ENCODE data around the gene PTCD1.

Gene PTCD1

DNA sequence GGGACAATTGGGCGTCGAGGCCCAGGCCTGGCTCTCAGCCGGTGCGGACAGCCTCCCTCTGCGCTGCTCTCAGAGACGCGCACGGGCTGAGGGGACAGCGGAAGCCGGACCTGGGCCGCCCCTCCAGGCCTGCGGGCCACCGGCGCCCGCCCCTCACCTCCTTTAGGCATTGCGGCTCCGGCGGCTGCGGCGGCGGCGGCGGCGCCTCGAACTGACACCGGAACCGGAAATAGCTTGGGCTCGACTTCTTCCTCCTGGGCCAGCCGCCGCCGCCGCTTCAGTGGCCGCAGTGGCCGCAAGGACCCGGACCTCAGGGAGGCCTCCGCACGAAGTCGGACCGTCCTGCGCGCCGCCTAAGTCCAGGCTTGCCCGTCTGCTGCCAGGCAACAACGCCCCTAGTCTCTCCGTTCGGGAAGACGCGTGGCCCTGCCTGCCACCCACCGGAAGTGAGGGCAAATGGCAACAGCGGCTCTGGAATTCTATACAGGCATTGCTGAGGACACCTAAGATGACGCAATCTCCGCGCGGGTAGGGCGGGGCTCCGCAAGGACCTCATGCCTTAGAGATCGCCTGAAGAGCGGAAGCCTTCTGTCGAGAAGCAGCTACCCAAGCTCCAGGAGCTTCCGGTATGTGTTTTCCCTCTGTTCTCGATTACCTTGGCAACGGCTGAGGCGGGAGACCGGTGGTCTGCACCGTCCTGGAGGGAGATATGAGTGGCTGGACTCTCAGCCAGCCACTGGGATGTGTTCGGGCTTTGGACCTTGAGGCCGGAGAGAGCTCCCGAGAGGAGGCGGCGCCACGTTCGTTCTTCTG, 30.0 kb downstream of the PTCD1 start, which contains the start of the genes BUD31 and PDAP1:
TSS of gene BUD31 (plus strand) at position 591 of the 813 bp plus-strand sequence. CDS start 2,124 bp downstream, outside the sequence.
TSS of gene PDAP1 (minus strand) at position 219 of the 813 bp plus-strand sequence. CDS start at position 170, 49 bp downstream.
- DNase-seq, result peak; percentile 94 to 97

- DNase-seq, result peak; percentile 40 to 70
Observed at GRCh38 chr7:99407872-99408378, 30.7 kb downstream of the PTCD1 start.

DNA sequence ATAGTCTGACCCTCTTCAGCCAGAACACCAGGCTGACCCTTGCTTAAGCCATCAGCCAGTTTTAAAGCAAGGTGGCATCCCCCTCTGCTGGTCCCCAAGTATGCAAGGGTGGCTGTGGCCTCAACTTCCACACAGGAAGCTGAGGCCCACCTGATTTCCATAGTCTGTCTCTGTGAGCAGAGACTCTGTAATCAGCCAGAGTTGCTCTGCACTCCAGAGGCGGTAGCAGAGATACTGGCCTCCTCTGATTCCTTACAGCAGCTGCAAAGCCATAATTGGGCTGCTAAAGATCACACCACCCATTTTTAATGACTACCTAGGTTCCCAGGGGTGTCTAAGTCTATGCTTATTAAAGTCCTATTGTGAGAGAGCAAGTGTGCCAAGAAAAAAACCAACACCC, 32.0 kb downstream of the PTCD1 start:
- DNase-seq, result peak; percentile 71 to 90

DNA sequence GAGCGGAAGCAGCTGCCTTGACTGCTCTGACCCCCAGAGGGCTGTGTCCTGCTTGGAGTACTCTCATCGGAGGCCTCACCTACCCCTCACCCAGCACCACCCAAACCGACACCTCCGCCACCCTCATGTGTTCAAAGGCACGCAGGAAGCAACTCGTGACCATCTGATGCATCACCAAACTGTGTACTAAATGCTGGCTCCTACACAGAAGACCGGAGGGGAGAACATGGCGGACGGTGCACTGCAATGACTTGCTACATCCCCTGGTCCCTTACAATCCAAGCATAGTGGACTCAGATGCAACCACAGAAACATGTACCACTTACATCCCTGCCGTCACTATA, 33.6 kb downstream of the PTCD1 start:
- no peak for DNase-seq

GRCh38 chr7:99404235-99404976, 34.2 kb downstream of the PTCD1 start:
- no peak for DNase-seq

DNA sequence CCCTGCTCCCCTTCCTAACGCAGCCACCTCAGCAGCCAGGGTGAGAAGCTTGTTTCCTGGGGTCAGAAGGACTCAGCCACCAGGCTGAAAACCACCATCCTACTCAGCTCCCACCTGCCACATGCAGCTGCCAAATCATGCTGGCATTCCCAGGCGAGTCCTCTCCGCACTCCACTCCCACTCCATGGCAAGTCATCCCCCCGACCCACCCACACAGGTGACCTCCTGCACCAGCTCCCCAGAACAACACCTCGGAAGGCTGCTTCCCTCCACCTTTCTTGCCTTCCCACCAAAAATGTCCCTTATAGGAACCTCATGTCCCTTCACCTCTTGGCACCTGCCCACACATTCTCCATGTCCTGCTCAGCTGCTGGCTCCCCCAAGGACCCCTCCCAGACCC, 34.8 kb downstream of the PTCD1 start:
- no peak for DNase-seq

DNA sequence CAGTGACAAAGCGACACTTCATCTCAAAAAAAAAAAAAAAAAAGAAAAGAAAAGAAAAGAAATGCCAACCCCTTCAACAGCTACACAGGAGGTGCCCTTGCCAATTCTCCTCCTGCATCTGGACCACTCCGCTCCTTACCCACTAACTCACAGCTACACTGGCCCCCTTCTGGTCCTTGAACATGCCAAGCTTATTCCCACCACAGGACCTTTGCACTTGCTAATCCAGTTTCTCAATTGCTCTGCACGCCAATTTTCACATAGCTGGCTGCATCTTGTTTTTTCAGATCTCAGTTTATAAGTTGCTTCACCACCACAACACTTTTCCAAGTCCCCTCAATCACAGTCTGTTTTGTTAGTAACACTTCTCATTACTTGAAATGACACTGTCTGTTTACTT, 35.7 kb downstream of the PTCD1 start:
- no peak for DNase-seq

DNA sequence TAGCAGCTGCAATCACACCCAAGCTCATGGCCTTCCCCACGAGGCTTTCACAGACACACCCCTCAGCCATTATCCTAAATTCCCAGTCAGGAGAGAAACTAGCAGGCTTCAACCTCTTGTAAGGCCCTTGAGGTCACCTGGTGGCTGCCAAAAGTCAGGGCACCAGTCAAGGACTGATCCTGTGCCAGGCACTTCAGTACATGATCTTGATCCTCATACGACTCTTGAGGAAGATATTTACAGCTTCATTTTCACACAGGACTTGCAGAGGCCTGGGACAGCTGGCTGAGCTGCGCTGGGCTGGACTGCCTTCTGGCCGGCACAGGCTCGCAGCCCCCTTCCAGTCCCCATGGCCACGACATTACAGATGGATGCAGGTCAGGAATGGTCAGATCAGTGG, 39.0 kb downstream of the PTCD1 start:
- DNase-seq, result no peak

GRCh38 chr7:99398891-99399445, 39.6 kb downstream of the PTCD1 start:
- DNase-seq, result no peak

DNA sequence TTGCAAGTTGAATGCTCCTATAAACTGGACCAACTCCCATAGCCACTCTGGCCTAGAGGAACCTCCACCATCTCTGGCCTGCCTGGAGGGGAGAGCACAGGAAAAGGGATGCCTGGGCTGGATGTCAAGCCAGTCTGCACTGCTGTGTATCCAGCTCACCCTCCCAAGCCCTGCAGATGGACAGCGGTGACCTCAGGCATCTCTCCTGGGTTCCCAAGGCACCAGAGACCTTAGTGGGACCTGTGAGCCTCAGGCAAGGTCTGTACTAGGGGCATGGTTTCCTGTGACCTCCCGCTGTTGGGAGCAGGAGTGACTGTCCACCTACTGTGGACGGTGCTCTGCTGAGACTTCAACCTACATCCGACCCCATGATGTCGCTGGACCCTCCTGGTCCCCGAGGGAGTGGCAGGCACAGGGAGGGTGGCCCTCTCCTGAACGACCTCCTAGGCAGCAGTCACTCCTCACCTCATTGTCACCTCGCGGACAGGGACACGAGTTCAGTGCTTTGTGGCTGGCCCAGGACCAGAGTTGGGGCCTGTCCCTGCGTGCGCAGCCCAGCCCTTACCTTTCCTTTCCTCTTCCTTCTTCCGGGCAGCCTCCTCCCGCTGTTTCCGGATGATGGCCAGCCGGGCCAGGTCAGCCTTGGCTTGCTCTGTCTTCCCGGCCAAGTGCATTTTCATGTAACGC, 41.2 kb downstream of the PTCD1 start:
- DNase-seq, result no peak

DNA sequence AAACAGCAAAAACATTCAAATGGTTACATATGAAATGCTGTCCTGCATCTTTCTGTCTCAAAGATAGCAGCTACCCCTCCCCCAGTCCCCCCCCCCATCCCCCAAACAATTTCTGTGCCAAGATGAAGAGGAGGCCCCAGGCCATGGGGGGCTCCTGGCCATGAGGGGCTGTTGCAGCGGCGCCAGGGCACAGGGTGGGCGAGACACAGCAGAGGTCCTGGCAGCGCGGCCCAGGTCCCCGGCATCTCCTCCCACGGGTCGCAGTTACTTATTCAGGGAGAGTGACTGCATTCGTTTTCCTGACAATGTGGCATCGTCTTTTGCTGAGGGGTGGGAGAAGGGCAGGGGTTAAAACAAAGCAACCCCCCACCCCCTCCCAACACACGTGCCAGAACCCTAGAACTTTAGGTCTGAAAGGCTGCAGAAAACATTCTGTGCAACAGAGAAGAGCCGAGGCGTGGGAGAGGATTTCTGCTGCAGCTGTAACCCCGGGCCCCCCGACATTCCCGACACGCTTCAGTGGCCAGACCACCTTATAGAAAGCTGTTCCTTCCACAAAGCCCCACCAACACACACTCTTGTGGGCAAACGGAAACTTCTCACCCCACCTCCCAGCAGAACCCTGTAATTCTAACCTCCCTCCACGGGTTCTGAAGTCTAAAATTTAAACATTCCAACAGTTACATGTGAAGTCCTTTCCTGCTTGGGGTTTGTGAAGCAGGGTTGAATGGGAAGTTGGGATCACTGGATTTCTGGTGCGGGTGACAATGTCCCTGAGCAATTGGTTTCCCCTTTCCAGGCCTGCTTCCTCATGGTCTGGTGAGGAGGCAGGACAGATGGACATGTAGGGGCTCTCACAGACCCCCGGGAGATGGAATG, 41.9 kb downstream of the PTCD1 start:
- DNase-seq, result no peak

- DNase-seq, result no peak
Observed at GRCh38 chr7:99395616-99396327, 42.8 kb downstream of the PTCD1 start.

- DNase-seq, result no peak
Observed at GRCh38 chr7:99394188-99394502, 44.5 kb downstream of the PTCD1 start.

DNA sequence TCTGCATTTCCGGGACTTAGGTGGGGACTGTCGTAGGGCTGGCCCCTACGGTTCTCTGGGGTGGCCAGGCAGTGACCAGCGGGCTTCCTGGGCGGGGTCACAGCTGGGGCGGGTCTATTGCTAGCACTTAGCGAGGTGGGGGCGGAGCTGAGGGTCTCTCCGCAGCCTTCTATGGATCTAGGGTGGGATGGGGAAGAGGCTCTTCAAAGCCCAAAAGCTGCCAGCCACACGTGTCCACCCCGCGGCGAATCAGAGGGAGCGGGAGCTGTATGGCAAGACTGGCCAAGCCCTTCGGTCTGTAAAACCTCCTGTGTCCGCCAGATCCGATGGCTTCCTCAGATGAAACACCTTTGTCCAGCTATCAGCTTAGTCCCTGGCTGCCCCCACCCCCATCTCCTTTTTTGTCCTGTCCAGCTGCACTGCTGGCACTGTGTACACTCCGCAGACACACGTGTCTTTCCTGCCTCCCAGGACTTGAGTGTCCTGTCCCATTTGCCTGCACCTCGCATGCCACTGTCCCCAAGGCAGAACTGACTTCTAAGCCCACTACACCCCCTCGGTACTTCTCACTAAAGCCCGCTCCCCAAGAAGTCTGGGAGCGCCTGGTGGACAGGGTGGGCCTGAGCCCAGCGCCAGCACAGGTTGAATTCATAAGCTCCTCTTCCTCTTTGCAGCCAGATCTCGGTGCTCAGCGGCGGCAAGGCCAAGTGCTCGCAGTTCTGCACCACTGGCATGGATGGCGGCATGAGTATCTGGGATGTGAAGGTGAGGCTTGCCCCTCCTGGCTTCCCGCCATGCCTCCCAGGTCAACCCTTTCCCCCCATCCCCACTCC, 45.0 kb downstream of the PTCD1 start:
- peak; percentile 43 to 75 for DNase-seq

DNA sequence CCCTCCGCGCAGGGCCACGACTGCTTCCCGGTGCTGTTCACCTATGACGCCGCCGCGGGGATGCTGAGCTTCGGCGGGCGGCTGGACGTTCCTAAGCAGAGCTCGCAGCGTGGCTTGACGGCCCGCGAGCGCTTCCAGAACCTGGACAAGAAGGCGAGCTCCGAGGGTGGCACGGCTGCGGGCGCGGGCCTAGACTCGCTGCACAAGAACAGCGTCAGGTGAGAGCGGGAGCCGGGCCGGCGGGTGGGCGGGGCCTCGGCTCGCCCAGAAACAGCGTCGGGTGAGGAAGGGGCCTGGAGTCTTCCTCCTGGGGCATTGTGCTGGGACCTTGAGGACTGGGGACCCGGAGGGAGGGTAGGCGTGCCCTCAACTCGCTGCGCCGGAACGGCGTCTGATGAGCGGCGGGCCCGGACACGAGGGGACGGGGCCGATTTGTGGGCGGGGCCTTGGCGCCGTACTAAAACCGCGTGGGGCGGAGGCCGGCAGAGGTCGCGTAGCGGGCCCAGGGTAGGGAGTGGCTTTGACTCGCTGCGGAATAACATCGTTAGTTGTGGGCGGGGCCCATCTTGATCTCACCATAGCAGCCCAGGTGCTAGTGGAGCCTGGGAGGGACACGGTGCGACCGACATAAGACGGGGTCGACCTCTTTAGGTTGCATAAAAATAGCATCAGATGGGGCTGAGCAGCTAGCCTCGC, 45.8 kb downstream of the PTCD1 start:
- DNase-seq, result peak; percentile 81 to 88

GRCh38 chr7:99392046-99392445, 46.6 kb downstream of the PTCD1 start:
- DNase-seq, result peak in 1 of 2 experiments; percentile 26

DNA sequence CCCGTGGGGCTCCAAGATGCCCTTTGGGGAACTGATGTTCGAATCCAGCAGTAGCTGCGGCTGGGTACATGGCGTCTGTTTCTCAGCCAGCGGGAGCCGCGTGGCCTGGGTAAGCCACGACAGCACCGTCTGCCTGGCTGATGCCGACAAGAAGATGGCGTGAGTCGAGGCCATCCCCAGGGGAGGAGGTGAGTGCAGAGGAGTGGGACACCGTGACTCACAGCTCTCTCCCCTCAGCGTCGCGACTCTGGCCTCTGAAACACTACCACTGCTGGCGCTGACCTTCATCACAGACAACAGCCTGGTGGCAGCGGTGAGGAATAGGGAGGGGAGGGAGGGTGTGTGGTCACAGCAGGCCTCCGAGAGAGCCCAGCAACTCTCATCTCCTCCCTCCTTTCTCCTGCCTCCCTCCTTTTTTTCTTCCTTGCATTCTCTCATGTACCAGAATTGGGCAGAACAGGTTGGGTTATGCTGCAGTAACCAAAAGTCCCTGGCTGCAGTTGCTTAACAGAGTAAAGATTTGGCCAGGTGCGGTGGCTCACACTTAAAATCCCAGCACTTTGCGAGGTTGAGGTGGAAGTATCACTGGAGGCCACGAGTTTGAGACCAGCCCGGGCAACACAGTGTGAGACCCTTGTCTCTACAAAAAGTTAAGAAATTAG, 47.5 kb downstream of the PTCD1 start:
- no peak for DNase-seq

DNA sequence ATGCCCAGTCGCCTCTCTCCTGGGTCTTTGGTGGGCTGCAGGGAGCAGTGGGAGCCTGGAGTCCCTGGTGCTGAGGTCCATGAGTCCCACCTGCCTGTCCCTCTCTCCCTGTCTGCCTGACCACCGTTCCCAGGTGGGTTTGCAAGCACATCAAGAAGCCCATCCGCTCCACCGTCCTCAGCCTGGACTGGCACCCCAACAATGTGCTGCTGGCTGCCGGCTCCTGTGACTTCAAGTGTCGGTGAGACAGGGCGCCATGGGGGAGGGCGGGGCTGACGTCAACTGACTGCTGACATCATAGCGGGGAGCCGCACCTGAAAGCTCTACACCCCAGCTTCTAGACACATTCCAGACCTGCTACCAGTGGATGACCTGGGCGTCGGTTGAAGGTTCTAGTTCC, 48.8 kb downstream of the PTCD1 start:
- no peak for DNase-seq

GRCh38 chr7:99387912-99388311, 50.7 kb downstream of the PTCD1 start:
- DNase-seq, result no peak

All from NCI-H2081 (cell line).